HG03354 (cell line): ENCODE results near the gene UBE2E2.
"Not testable (repeated sequence)": the region's sequence is repeated elsewhere in the genome, so short reads cannot be mapped to it uniquely, and the experiment has no call there.

Experiments used
- ATAC-seq: cut with Tn5 transposase; IDR thresholded peaks from one replicate; pipeline ENCODE4 v1.9.1; 2021; ENCODE audit warnings: mild to moderate bottlenecking; ENCODE audit not compliant: unreplicated experiment, poor library complexity, severe bottlenecking

The UBE2E2 gene

DNA sequence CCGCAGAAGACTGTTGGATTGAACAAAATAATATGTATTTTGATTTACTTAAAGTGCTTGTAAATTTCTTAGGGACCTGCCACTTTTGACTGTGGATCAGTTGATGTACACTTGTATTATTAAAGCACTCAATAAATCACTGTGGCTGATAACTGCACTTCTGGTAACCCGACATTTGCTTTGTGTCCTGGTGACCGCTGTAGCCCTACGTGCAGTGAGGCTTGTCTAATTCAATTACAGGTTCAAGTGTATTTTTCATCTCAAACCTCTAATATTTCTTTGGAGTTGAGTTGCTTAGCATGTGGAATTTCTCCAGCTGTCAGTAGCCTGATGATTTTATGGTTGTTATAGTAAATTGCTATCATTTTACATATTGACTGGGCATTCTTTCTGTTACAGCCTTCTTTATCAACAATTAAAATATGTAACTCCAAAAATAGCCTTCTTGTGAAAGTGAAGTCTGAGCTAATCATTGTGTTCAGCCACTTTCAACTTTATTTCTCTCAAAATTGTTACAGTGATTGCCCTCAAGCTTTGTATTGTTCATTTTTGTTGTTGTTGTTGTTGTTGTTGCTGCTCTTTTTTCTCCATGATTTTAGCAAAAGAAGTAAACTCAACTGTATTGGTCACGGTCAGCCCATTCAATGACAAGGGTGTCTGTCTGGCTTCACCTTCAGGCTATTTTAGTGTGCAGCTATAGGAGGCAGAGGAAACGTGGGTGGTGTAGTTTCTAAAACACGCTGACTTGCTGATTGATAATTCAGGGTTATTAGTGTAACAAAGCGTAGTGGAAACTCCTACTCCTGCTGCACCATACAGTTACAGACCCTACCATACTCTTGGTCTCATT lies 387.5 kb downstream of the UBE2E2 start:
- peak; percentile 65 for ATAC-seq

DNA sequence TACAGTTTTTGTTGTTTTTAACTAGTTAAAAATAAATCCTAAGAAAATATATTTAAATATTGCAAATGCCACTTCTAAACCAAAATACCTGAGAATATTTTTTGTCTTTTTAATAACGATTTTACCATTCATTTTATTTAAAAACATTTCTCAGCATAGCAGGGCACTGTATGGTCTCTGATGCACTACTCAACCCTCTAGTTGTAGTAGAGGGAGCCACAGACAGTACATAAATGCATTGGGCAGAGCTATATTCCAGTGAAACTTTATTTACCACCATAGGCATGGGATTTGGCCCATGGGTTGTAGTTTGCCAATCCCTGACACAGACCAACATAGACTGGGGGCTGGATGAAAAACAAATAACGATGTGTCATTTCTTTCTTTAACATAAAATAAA lies 388.2 kb downstream of the UBE2E2 start:
- no peak for ATAC-seq

DNA sequence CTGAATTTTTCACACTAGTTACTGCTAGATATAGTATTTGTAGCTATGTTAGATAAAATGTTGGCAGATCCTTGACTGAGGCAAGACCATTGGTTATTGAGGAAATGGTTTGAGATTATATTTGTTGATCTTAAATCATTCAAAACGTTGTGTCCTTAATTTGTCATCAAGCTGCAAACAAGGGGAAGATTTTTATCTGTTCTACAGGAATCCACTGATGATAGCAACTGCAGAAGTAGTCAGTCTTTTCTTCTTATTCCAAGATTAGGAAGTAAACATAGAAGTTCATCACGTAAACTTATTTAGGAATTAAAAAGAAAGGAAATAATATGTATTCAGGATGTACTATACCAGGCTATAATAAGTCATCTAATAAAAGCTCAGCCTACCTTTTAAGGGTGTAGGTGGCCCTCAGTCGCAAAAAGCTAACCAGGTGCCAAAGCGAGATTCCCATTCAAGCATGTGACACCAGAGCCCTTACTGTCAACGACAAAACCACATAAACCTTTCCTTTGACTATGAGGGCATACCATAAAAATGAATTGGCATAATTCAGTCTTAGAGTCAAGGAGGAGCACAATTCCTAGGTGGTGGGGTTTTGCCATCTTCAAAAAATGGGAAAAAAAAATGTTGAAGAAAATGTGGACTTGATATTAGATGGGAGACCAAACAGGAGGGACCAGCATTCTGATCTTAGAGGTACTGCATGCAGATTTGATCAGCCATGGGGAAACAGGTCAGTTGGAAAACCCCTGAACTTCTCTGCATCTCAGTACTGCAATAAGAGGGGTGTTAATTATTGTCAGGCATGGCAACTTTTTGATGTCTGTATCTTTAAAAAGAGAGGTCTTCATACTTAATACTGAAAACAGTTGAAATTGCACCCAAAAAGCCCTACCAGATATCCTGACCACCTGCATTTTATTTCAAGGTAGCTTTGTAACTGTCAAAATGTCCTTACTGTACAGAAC lies 390.1 kb downstream of the UBE2E2 start:
- ATAC-seq: peak; percentile 79

DNA sequence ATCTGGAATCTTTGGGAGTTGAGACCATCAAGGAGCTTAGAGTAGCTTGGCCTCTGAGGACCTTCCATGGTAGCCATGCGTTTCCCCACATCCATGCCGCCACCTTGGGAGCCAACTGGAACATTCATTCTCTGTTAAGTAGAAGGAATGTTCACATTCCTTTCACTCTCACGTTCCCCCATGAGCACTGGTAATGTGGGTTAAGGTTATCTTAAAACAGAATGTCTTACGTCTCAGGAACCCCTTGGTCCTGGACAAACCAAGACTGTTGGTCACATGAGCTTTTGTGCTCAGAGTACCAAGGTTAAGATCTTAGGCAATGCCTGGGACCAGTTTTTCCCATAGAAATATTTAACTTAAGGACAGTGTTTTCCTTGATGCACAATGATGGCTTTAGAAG lies 390.9 kb downstream of the UBE2E2 start:
- no peak for ATAC-seq

DNA sequence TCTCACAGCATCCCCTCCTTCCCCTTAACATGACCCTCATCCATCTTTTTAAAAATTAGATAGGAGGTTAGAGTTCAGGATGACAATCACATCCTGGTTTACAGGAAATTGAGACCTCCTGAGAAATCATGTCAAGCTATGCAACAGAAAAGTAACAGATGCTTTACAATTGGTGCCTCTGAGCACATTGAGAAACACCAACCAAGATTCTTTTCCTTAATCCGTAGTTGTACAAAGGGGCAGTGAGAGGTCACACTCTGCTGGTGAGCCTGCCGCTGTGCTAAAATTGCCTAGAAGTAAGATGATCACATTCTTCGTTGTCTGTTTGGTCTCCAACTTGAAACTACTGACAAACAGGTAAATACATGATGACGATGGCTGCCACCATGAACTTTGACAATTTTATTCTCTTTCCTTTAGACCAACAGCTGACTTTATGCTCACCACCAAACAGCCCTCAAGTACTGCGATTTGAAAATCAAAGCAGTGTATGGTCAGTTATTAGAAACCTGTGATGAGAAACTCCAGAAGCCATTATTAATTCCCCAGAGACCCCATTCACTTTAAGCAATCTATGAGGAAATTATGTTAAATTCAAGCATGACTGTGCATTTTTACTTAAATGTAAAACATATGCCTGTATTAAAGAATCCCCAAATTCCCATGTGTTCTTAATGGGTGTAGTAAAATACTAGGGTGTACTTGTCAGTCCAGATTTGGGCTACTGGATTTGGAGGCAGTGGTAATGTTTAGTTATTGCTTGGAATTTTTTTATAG lies 392.0 kb downstream of the UBE2E2 start:
- no peak for ATAC-seq

DNA sequence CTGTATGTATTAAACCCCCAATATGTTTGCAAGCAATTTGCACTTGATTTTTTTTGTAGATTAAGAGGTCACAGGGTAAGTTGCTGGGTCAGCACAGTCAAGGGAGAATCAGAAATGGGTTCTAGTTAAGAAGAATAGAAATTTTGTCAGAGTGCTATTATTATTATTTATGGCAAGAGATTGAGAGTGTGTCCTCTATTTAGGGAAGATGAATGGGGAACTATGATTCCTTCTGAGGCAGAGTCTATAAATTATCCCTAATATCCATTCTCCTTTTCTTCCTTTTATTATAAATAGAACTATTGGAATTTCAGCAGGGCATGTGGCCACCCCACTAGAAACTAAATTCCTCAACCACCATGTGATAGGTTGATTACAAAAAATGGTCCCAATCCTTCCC lies 392.7 kb downstream of the UBE2E2 start:
- no peak for ATAC-seq

DNA sequence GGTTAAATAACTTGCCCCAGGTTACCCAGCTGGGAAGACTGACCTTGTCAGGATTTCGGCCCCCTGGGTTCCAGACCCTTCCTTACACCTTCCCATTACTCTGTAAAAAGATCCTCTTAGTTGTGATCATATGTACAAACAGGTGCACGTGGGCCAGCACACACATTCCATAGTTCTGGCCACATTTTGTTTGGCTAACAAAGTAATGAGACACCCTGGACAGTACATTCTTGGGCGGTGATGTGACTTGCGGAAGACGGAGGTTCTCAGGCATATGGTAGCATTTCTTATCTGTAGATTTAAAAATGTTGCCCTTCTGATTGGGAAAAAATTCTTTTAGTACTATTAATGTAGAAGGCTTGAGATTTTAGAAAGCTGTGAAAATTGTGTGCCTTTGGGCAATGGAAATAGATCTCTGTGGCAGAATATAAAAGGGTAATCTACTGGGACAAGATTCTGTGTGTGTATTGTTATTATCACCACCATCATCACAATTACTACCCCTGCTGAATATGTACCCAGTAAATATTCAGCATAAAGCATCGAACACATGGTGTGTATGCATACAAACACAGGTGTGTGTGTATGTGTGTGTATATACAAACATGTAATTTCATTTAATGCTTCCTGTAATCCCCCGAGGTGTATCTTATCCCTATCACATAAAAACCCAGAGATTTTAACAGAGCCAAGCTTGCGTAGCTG lies 397.2 kb downstream of the UBE2E2 start:
- ATAC-seq: no peak

DNA sequence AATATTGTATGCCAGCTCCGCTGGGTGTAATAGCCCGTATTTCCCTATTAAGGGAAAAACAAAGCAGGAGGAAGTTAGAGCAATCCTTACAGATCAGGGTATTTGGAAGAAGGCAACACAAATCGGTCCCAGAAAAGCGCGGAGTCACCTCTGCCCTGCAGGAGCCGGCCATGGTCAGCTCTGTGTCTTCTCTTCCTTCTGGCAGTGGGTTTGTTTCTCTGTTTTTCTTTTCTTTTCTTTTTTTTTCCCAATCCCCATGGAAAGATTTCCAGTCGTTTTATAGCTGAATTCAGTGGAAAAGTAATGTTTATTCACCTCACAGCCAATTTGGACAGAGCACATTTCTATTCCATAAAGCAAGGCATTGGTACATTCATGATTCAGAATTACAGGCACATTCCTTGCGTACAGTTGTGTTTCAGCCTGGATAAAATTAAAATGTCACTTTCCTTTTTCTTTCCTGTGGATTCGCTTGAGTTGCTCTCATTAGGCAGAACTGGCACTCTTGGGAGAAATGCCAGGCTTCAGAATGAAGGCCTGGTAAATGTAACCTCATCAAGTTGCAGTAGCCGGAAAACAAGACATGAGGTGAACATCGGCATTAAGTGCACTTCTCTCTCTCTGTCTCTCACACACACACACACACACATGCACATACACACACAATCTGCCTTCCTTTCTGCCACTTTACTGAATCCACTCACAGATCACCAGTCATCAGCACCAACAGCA lies 398.1 kb downstream of the UBE2E2 start:
- no peak for ATAC-seq

DNA sequence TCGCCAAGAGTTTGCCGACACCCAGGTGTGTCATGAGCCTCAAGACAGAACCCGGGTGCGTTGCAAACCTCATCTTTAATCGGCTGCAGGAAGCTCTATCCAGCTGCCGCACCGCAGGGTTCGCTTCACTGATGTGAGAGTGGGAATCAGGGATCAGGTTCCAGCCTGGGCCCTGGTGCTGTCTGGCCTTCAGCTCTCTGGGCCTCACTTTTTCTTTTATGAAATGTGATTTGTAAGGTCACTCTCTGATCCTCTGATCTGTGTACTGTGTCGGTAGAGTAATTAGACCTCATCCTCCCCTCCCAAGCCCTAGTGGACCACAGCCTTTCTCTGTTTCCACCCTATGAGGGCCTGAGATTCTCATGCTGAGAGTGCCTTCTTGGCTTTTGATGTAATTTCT lies 399.8 kb downstream of the UBE2E2 start:
- no peak for ATAC-seq

DNA sequence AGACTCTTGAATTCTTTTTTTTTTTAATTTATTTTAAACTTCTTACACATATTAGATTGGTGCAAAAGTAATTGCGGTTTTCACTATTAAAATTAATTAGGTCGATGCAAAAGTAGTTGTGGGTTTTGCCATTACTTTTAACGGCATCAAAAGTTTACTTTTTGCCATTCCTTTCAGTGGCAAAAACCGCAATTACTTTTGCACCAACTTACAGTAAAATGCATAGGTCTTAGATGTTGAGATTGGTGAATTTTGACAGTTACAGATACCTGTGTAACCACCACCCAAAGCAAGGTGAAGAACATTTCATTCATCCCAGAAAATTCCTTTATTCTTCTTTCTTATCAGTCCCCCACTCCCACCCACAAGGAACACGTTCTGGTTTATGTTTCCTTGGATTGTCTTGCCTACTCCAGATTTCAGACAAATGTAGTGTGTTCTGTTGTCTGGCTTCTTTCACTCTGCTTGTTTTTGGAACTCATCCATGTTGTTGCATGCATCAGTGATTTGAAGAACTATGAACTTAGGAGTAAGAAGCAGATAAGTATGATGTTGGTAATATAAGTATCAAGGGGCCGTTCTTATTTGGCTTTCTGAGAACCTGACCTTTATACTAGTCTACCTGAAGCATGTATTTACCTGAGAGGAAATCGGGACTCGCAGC lies 404.2 kb downstream of the UBE2E2 start:
- no peak for ATAC-seq

DNA sequence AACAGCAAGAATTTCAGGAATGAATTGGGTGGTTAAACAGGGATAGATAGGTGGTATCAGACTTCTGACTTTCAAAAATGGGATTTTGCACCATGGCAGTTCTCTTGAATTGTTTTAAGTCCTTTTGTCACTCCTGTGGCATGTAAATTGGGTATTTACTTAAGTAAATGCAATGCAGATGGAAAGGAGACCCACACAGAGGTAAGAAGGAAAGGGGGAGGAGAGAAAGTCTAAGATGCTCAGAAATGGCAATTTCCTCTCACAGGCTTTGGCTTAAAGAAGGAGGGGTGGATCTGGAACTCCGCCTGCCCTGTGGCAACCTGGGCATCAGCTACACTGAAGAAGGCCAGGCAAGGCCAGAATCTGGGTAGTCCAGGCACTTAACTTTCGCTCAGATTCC lies 405.5 kb downstream of the UBE2E2 start:
- ATAC-seq: no peak

DNA sequence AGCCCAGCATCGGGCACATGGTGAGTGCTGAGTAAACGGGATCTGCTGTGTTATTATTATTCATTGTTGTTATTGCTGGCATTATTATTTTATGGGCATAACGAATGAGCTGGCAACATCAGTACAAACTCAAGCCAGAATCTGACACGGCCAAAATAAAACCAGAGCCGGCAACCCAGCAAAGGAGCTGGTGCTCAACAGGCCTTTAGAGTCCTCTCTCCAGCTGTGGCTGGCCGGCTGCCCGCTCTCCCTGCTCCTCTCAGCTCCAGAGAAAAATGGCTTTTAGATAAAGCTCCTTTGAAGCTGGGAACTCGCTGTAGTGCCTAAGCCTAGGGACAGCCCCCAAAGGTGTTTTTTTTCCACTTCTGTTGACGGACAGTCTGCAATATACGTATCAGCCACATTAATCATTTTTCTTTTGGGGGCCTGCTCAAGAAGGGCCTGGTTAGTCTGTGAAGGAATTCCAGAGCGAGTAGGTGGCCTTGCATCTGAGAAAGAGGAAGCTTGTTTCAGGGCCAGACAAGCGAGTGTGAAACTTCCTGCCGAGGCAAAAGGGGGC lies 408.7 kb downstream of the UBE2E2 start:
- peak; percentile 58 for ATAC-seq

DNA sequence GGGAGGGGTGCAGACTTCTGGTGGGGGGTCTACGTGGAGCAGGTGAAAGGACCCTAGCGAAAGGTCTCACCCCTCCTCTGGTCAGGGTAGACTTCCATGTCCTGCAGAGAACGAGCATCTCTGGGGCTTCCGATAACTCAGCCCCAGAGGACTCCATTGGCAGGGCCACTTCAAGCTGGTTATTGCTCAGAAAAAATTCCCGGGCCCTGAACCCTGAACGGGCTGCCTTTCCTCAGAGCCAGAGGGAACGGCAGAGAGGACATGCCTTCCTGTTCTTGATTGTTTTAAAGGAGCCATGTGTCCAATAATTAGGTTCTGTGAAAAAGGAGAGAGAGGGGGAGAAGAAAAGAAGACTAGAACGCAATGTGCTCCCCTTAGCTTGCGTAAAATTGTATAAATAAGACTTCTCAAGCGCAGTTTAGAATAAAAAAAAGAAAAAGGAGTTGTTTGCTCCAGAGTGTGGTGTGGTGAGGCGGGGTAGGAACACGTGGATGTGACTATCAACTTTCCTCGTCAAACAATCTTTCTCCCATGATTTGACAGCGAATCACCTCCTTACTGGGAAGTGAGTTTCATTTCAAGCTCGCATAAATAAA lies 409.3 kb downstream of the UBE2E2 start:
- peak; percentile 27 for ATAC-seq

DNA sequence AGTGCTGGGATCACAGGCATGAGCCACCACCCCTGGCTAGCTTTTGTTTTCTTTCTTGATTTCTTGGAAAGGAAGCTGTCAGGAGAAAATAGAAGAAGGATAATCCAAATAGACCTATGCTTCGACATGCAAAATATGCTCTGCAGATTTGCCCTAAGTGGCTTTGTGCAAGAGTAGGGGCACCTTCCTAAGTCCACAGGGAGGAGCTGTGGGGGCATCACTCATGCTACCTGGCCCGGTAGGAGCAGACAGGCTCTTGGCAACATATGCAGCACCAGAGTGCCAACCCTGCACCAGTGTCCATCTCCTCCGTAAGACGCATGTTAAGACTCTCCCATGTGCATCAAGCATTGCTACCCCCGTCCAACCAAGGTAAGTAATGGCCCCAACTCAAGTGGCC lies 411.9 kb downstream of the UBE2E2 start:
- no peak for ATAC-seq

DNA sequence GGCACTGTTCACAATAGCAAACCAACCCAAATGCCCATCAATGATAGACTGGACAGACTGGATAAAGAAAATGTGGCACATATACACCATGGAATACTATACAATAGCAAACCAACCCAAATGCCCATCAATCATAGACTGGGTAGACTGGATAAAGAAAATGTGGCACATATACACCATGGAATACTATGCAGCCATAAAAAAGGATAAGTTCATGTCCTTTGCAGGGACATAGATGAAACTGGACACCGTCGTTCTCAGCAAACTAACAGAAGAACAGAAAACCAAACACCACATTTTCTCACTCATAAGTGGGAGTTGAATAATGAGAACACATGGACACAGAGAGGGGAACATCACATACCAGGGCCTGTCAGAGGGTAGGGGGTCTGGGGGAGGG lies 415.3 kb downstream of the UBE2E2 start:
- not testable (repeated sequence) for ATAC-seq

DNA sequence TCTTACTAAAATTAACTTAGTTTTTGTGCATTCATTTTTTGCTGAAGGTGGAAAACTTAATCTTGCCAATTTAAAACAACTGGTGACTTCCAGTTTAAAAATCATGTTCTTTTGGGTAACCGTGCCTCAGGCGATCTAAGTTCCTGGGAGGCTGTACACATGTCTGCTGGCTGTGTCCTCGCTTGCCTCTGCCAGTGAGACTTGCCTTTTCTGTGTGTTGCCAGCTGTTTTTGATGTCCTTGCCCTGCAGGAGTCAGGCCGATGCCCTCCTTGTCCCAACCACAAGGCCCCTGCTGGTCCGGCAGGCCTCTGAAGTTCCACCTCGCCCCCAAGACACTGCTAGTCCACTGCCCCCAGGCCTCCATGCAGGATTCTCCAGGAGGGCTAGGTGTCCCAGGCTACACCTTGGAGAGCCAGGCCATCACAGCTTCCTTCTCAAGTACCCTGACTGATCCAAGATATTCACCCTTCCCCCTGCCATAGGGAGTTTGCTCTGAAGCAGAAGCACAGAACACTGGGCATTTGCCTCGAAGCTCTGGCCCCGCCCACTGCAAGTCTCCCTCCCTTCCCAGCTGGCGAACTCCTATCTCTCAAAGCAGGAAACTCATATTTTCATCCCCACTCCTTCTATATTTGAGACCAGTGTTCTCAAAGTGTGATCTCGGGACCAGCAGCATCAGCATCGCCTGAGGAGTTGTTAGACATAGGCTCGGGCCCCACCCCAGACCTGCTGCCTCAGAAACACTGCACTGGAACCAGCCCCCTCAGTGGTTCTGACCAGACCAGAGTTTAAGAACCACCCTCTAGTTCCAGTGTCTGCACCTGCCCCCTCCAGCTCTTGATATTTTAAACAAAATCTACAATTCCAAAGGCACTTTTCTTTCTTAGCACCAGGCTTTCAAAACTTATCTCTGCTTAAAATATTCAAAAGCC lies 416.8 kb downstream of the UBE2E2 start:
- no peak for ATAC-seq

DNA sequence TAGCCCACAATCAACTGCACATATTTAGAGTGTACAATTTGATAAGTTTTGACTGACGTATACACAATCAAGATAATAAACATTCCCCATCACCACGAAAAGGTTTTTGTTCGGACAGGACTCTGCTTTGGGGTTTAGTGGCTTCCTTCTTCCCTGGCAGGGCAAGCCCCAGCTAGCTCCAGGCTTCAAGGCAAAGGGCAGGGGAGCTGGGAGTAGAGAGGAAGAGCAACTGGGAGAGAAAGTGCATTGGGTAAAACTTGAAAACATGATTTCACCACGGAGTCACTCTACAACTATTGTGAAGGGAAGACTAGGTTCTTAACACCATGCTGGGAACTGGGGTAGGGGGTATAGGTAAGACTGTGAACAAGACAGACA lies 417.5 kb downstream of the UBE2E2 start:
- no peak for ATAC-seq
